Neural progenitor cell (in vitro differentiated cells): ENCODE data around the gene RCL1. TPM values are rescaled to one million over a fixed set of nuclear protein-coding genes. Genes with fewer than 3 reads are reported as not detected.

Experiments
- DNase-seq: peaks from one replicate; pipeline ENCODE4 v3.0.0-alpha.2; 2016; ENCODE audit warnings: low spot score
- H2AFZ ChIP-seq: fragments of 200-600 bp; sonication (generic); replicated peaks from 2 replicates; pipeline ENCODE4 v1.6.1; 2016; ENCODE audit warnings: antibody characterized with exemption
- H3F3A ChIP-seq: fragments of 200-600 bp; sonication (generic); 2 replicates; pipeline ENCODE4 v1.6.1; 2016; ENCODE audit warnings: antibody characterized with exemption, low read depth
- H3K27ac ChIP-seq: fragments of 200-600 bp; sonication (generic); 2 replicates; pipeline ENCODE4 v1.5.1; 2016; ENCODE audit warnings: mild to moderate bottlenecking
- H3K27me3 ChIP-seq: fragments of 200-600 bp; sonication (generic); 2 replicates; pipeline ENCODE4 v1.6.1; 2016; ENCODE audit warnings: mild to moderate bottlenecking, moderate library complexity
- H3K36me3 ChIP-seq: fragments of 200-600 bp; sonication (generic); 2 replicates; pipeline ENCODE4 v1.5.1; 2016
- H3K4me1 ChIP-seq: fragments of 200-600 bp; sonication (generic); 2 replicates; pipeline ENCODE4 v1.6.1; 2016; ENCODE audit warnings: mixed run types
- H3K4me2 ChIP-seq: fragments of 200-600 bp; sonication (generic); 2 replicates; pipeline ENCODE4 v1.6.1; 2016
- H3K4me3 ChIP-seq: fragments of 200-600 bp; sonication (generic); 2 replicates; pipeline ENCODE4 v1.5.1; 2016
- H3K79me2 ChIP-seq: fragments of 200-600 bp; sonication (generic); 2 replicates; pipeline ENCODE4 v1.6.1; 2016; ENCODE audit warnings: low read depth
- H3K9ac ChIP-seq: fragments of 200-600 bp; sonication (generic); 2 replicates; pipeline ENCODE4 v1.6.1; 2016
- H3K9me3 ChIP-seq: fragments of 200-600 bp; sonication (generic); 2 replicates; pipeline ENCODE4 v1.5.1; 2016; ENCODE audit warnings: low read depth
- H4K20me1 ChIP-seq: fragments of 200-600 bp; sonication (generic); 2 replicates; pipeline ENCODE4 v1.6.1; 2016; ENCODE audit warnings: low read depth
- H3K27ac Mint-ChIP-seq: 3 replicates; pipeline ENCODE4 v1.8.0; 2021; ENCODE audit warnings: mixed read lengths
- H3K27me3 Mint-ChIP-seq: 2 replicates; pipeline ENCODE4 v1.8.0; 2022; ENCODE audit warnings: low read depth, mild to moderate bottlenecking, inconsistent platforms, moderate library complexity, mixed read lengths; ENCODE audit not compliant: insufficient read depth
- H3K36me3 Mint-ChIP-seq: 3 replicates; pipeline ENCODE4 v1.8.0; 2021; ENCODE audit warnings: mixed read lengths
- H3K4me1 Mint-ChIP-seq: 3 replicates; pipeline ENCODE4 v1.8.0; 2021; ENCODE audit warnings: mixed read lengths
- H3K4me3 Mint-ChIP-seq: 3 replicates; pipeline ENCODE4 v1.8.0; 2021; ENCODE audit warnings: mild to moderate bottlenecking, moderate library complexity, mixed read lengths
- H3K9me3 Mint-ChIP-seq: 3 replicates; pipeline ENCODE4 v1.8.0; 2020; ENCODE audit warnings: mixed read lengths
- EZH2 ChIP-seq: fragments of 200-600 bp; sonication (generic); IDR thresholded peaks from 2 replicates; pipeline ENCODE4 v1.6.1; 2017; ENCODE audit warnings: antibody characterized with exemption, mild to moderate bottlenecking, moderate library complexity
- EZH2phosphoT487 ChIP-seq: fragments of 200-600 bp; sonication (generic); IDR thresholded peaks from 2 replicates; pipeline ENCODE4 v1.6.1; 2017; ENCODE audit warnings: antibody characterized with exemption
- total RNA-seq: library from RNA; depleted of rRNA; stranded (reverse); fragments of >200 nt; gene quantifications from 2 replicates; pipeline ENCODE4 v1.2.3, GENCODE V29; 2015; ENCODE audit warnings: low replicate concordance
- TF ChIP-seq, protein P1 (sequence below): fragments of 200-600 bp; sonication (generic); IDR thresholded peaks from 2 replicates; pipeline ENCODE4 v1.5.1; 2017; ENCODE audit warnings: antibody characterized with exemption, mild to moderate bottlenecking

Gene RCL1
- total RNA-seq, 1 donor from 2014 or later: 17.9 TPM

DNA sequence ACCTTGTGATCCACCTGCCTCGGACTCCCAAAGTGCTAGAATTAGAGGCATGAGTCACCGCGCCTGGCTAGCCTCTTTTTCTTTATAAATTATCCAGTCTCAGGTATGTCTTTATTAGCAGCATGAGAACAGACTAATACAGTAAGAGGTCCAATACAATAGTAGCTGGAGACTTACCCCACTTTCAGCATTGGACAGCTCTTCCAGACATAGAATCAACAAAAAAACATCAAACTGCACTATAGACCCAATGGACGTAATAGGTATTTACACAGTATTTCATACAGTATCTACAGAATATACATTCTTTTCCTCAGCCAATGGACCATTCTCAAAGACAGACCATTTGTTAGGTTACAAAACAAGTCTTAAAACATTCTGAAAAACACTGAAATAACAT, 6.1 kb upstream of the RCL1 start:
- TF ChIP-seq, protein P1, sequence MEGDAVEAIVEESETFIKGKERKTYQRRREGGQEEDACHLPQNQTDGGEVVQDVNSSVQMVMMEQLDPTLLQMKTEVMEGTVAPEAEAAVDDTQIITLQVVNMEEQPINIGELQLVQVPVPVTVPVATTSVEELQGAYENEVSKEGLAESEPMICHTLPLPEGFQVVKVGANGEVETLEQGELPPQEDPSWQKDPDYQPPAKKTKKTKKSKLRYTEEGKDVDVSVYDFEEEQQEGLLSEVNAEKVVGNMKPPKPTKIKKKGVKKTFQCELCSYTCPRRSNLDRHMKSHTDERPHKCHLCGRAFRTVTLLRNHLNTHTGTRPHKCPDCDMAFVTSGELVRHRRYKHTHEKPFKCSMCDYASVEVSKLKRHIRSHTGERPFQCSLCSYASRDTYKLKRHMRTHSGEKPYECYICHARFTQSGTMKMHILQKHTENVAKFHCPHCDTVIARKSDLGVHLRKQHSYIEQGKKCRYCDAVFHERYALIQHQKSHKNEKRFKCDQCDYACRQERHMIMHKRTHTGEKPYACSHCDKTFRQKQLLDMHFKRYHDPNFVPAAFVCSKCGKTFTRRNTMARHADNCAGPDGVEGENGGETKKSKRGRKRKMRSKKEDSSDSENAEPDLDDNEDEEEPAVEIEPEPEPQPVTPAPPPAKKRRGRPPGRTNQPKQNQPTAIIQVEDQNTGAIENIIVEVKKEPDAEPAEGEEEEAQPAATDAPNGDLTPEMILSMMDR: no peak
- TF ChIP-seq EZH2 (no peak), EZH2phosphoT487 (no peak)
- Histone ChIP-seq H3K9me3 (no peaks in the 10 kb centered on the region), H3K27me3 (no peaks in the 10 kb centered on the region), H3F3A (no peaks in the 10 kb centered on the region), H3K79me2 (no peaks in the 10 kb centered on the region), H3K9ac (no peak overlapping the region), H2AFZ (no peak overlapping the region), H3K36me3 (no peaks in the 10 kb centered on the region), H3K4me3 (no peak overlapping the region), H4K20me1 (no peaks in the 10 kb centered on the region), H3K27ac (no peak overlapping the region), H3K4me1 (no peaks in the 10 kb centered on the region), H3K4me2 (no peak overlapping the region)
- H3K4me3 Mint-ChIP-seq: no peak overlapping the region
- H3K9me3 Mint-ChIP-seq: peaks cover 3% of the 10 kb centered on the region
- H3K36me3 Mint-ChIP-seq: no peaks in the 10 kb centered on the region
- H3K4me1 Mint-ChIP-seq: no peaks in the 10 kb centered on the region
- no peak overlapping the region for H3K27ac Mint-ChIP-seq
- no peak for DNase-seq
- peaks cover 4% of the 10 kb centered on the region for H3K27me3 Mint-ChIP-seq

DNA sequence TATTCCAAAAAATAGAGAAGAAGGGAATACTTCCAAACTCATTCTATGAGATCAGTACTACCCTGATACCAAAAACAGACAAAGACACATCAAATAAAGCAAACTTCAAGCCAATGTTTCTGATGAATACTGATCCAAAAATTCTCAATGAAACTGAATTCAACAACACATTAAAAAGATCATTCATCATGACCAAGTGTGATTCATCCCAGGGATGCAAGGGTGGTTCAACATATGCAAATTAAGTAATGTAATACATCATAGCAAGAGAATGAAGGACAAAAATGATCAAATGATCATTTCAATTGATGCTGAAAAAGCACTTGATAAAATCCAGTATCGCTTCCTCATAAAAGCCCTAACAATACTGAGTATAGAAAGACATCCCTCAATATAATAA, 4.9 kb upstream of the RCL1 start:
- Mint-ChIP-seq H3K27me3 (peaks cover 4% of the 10 kb centered on the region), H3K4me3 (no peak overlapping the region), H3K4me1 (peaks cover 5% of the 10 kb centered on the region), H3K9me3 (peaks cover 3% of the 10 kb centered on the region), H3K27ac (no peak overlapping the region), H3K36me3 (no peaks in the 10 kb centered on the region)
- Histone ChIP-seq H2AFZ (no peak overlapping the region), H3K4me1 (no peaks in the 10 kb centered on the region), H3K4me2 (no peak overlapping the region), H3K9ac (no peak overlapping the region), H3K27me3 (no peaks in the 10 kb centered on the region), H3K79me2 (no peaks in the 10 kb centered on the region), H4K20me1 (no peaks in the 10 kb centered on the region), H3K36me3 (no peaks in the 10 kb centered on the region), H3F3A (peaks cover 7% of the 10 kb centered on the region), H3K9me3 (no peaks in the 10 kb centered on the region), H3K27ac (no peak overlapping the region), H3K4me3 (no peak overlapping the region)
- no peak for DNase-seq
- TF ChIP-seq, protein P1: no peak

DNA sequence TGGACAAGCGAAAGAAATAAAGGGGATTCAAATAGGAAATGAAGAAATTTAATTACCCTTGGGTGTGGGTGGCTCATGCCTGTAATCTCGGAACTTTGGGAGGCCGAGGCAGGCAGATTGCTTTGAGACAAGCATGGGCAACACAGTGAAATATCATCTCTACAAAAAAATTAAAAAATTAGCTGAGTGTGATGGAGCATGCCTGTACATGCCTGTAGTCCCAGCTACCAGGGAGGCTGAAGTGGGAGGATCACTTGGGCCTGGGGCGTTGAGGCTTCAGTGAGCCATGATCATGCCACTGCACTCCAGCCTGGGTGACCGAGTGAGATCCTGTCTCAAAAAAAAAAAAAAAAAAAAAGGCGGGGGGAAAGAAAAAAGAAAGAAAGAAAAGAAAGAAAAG, 4.0 kb upstream of the RCL1 start:
- no peak for DNase-seq
- TF ChIP-seq EZH2 (no peak), EZH2phosphoT487 (no peak)
- TF ChIP-seq, protein P1: no peak
- H3K36me3 Mint-ChIP-seq: no peaks in the 10 kb centered on the region

More for the DNA sequence above, 4.0 kb upstream of the RCL1 start:
- Histone ChIP-seq H3K36me3 (no peaks in the 10 kb centered on the region), H3K27me3 (no peaks in the 10 kb centered on the region), H2AFZ (no peak overlapping the region), H3K79me2 (peaks cover 4% of the 10 kb centered on the region), H3K4me2 (no peak overlapping the region), H3K9ac (no peak overlapping the region), H3K27ac (no peak overlapping the region), H3F3A (peaks cover 15% of the 10 kb centered on the region), H3K9me3 (no peaks in the 10 kb centered on the region), H4K20me1 (no peaks in the 10 kb centered on the region), H3K4me3 (no peak overlapping the region), H3K4me1 (no peaks in the 10 kb centered on the region)
- Mint-ChIP-seq H3K9me3 (no peaks in the 10 kb centered on the region), H3K4me3 (no peak overlapping the region), H3K27me3 (peaks cover 4% of the 10 kb centered on the region), H3K4me1 (peaks cover 5% of the 10 kb centered on the region), H3K27ac (no peak overlapping the region)
